VCaP (cell line): ENCODE measurements around the gene PCSK5.

ENCODE experiments used
- H3K27ac ChIP-seq: fragments of 450-650 bp; 2 replicates; pipeline ENCODE4 v1.5.1; 2017
- CTCF ChIP-seq: fragments of 450-650 bp; conservative IDR thresholded peaks from 2 replicates; pipeline ENCODE4 v1.5.1; 2017; ENCODE audit warnings: mild to moderate bottlenecking, moderate library complexity

The PCSK5 gene

GRCh38 chr9:75950998-75951397, 60.5 kb downstream of the PCSK5 start:
- H3K27ac ChIP-seq = no peak overlapping the region
- no peak for TF ChIP-seq CTCF

- no peak for TF ChIP-seq CTCF
Observed at GRCh38 chr9:75953218-75953617, 62.7 kb downstream of the PCSK5 start.

GRCh38 chr9:75956161-75956560, 65.7 kb downstream of the PCSK5 start:
- TF ChIP-seq CTCF = no peak
- H3K27ac ChIP-seq = no peak overlapping the region

More at GRCh38 chr9:75953218-75953617, 62.7 kb downstream of the PCSK5 start:
- H3K27ac ChIP-seq = no peak overlapping the region; the same call in 1 of the 2 replicates

- TF ChIP-seq CTCF = no peak
- no peak overlapping the region for H3K27ac ChIP-seq
Observed at GRCh38 chr9:75957116-75957515, 66.6 kb downstream of the PCSK5 start.

- no peak for TF ChIP-seq CTCF
- peak overlapping the region; percentile 55 for H3K27ac ChIP-seq
Observed at GRCh38 chr9:75958226-75958625, 67.8 kb downstream of the PCSK5 start.

- no peak for TF ChIP-seq CTCF
- no peak overlapping the region for H3K27ac ChIP-seq
Observed at GRCh38 chr9:75960551-75960950, 70.1 kb downstream of the PCSK5 start.

GRCh38 chr9:75962013-75962661, 71.7 kb downstream of the PCSK5 start:
- no peak for TF ChIP-seq CTCF
- H3K27ac ChIP-seq = no peak overlapping the region
